DOHH2 (cell line): Measurements from ENCODE around the gene MARCHF3.

Experiments
- EZH2phosphoT487 ChIP-seq: fragments of 200-600 bp; sonication (generic); IDR thresholded peaks from 2 replicates; pipeline ENCODE4 v1.6.1; 2017; ENCODE audit warnings: borderline replicate concordance, mild to moderate bottlenecking, antibody characterized with exemption, low read length, moderate library complexity, mixed read lengths
- TF ChIP-seq, protein P1 (sequence below): fragments of 200-600 bp; sonication (generic); IDR thresholded peaks from one replicate; pipeline ENCODE4 v1.5.1; 2014; ENCODE audit warnings: antibody characterized with exemption, mild to moderate bottlenecking, low read depth, low read length; ENCODE audit not compliant: poor library complexity, severe bottlenecking

- TF ChIP-seq, protein P1, sequence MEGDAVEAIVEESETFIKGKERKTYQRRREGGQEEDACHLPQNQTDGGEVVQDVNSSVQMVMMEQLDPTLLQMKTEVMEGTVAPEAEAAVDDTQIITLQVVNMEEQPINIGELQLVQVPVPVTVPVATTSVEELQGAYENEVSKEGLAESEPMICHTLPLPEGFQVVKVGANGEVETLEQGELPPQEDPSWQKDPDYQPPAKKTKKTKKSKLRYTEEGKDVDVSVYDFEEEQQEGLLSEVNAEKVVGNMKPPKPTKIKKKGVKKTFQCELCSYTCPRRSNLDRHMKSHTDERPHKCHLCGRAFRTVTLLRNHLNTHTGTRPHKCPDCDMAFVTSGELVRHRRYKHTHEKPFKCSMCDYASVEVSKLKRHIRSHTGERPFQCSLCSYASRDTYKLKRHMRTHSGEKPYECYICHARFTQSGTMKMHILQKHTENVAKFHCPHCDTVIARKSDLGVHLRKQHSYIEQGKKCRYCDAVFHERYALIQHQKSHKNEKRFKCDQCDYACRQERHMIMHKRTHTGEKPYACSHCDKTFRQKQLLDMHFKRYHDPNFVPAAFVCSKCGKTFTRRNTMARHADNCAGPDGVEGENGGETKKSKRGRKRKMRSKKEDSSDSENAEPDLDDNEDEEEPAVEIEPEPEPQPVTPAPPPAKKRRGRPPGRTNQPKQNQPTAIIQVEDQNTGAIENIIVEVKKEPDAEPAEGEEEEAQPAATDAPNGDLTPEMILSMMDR: no peak
- TF ChIP-seq EZH2phosphoT487: no peak
These were observed 35.3 kb downstream of the MARCHF3 start for GRCh38 chr5:126995039-126995438.
